ENCODE results near the gene PTPRH. TPM values are rescaled to one million over a fixed set of nuclear protein-coding genes. Genes with fewer than 3 reads are reported as not detected.
A peak's percentile ranks its signal among the peaks of the same experiment; 100 is the strongest.

PTPRH gene
- total and polyA plus RNA-seq, 9 of the 15 experiments (the other 6 are each of a cell fraction or from before 2014, with no cell fraction given) = 0.87 to 34.3 (median 22.7) TPM

DNA sequence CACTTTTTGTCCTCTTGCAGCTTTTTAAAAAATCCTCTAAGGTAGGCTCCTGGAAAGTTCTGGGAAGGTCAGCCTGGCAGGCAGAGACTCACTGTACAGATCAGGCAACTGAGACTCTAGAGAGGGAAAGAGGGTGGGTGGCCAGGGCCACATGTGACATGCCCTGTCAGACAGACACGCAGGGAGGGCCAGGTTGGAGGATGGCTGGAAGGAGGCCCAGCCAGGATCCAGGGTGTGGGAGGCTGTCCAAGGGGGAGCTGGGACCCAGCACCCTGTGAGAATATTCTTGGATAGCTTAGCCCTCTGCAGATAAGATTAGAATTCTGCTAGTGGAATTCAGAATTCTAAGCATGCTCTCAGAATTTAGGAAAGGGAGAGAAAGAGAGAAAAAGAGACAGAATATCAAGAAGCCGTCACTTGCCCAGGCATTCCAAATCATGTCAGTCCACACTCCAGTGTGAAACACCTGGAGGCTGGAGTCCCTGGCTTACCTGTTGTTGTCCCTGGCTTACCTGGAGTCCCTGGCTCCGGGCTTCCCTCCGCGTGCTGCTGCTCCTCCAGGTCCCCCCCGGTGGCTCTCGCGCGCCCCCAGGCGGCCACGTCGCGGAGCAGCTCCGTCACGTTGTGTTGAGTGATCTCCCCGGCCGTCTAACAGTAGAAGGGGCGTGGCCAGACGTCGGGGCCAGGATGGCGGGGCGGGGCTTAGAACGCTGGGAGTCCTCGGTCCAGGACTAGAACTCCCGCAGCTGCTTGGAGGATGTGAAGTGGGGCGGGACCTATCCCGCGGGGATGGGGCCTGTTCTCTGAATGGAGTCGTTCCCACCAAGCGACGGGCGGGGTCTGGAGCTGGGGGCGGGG, 48.9 kb downstream of the PTPRH start (continued):
- TF ChIP-seq ZNF431 (CRISPR knock-in tag; IDR thresholded peaks at IDR 0.05) (no peak), MYBL2 (IDR thresholded peaks at IDR 0.05; ENCODE audit: low read depth) (no peak), MYBL2 (CRISPR knock-in tag; IDR thresholded peaks at IDR 0.05; ENCODE audit: borderline replicate concordance) (no peak), SMARCE1 (IDR thresholded peaks at IDR 0.05) (no peak), ZNF398 (CRISPR knock-in tag; IDR thresholded peaks at IDR 0.05) (no peak), BCOR (IDR thresholded peaks at IDR 0.05) (no peak; the same call in 1 of the 2 replicates), ZKSCAN8 (CRISPR knock-in tag; IDR thresholded peaks at IDR 0.05) (no peak), ZBTB33 (CRISPR knock-in tag; IDR thresholded peaks at IDR 0.05) (peak; percentile 78), KLF6 (CRISPR knock-in tag; IDR thresholded peaks at IDR 0.05; ENCODE audit: borderline replicate concordance) (no peak), TFAP4 (CRISPR knock-in tag; IDR thresholded peaks at IDR 0.05; ENCODE audit: borderline replicate concordance) (peak; percentile 96), ZC3H8 (IDR thresholded peaks at IDR 0.05) (no peak), MYNN (IDR thresholded peaks at IDR 0.05) (0 out of 2 replicates have a peak, but pooled peaks have one; percentile 56), MYNN (CRISPR knock-in tag; IDR thresholded peaks at IDR 0.05) (no peak)
- TF ChIP-seq, protein P1, sequence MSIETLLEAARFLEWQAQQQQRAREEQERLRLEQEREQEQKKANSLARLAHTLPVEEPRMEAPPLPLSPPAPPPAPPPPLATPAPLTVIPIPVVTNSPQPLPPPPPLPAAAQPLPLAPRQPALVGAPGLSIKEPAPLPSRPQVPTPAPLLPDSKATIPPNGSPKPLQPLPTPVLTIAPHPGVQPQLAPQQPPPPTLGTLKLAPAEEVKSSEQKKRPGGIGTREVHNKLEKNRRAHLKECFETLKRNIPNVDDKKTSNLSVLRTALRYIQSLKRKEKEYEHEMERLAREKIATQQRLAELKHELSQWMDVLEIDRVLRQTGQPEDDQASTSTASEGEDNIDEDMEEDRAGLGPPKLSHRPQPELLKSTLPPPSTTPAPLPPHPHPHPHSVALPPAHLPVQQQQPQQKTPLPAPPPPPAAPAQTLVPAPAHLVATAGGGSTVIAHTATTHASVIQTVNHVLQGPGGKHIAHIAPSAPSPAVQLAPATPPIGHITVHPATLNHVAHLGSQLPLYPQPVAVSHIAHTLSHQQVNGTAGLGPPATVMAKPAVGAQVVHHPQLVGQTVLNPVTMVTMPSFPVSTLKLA (conservative IDR thresholded peaks at IDR 0.05) = peak; percentile 94 to 96
- TF ChIP-seq, protein P2, sequence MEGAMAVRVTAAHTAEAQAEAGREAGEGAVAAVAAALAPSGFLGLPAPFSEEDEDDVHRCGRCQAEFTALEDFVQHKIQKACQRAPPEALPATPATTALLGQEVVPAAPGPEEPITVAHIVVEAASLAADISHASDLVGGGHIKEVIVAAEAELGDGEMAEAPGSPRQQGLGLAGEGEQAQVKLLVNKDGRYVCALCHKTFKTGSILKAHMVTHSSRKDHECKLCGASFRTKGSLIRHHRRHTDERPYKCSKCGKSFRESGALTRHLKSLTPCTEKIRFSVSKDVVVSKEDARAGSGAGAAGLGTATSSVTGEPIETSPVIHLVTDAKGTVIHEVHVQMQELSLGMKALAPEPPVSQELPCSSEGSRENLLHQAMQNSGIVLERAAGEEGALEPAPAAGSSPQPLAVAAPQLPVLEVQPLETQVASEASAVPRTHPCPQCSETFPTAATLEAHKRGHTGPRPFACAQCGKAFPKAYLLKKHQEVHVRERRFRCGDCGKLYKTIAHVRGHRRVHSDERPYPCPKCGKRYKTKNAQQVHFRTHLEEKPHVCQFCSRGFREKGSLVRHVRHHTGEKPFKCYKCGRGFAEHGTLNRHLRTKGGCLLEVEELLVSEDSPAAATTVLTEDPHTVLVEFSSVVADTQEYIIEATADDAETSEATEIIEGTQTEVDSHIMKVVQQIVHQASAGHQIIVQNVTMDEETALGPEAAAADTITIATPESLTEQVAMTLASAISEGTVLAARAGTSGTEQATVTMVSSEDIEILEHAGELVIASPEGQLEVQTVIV (CRISPR knock-in tag; IDR thresholded peaks at IDR 0.05; ENCODE audit: borderline replicate concordance) = no peak
- TF ChIP-seq, protein P3, sequence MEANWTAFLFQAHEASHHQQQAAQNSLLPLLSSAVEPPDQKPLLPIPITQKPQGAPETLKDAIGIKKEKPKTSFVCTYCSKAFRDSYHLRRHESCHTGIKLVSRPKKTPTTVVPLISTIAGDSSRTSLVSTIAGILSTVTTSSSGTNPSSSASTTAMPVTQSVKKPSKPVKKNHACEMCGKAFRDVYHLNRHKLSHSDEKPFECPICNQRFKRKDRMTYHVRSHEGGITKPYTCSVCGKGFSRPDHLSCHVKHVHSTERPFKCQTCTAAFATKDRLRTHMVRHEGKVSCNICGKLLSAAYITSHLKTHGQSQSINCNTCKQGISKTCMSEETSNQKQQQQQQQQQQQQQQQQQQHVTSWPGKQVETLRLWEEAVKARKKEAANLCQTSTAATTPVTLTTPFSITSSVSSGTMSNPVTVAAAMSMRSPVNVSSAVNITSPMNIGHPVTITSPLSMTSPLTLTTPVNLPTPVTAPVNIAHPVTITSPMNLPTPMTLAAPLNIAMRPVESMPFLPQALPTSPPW (CRISPR knock-in tag; IDR thresholded peaks at IDR 0.05) = peak; percentile 88

Data from K562 (cell line).